Tibial nerve (tissue), 4 donors: Measurements from ENCODE around the gene CRYBG3.

Experiments used
- EP300 ChIP-seq, 2 donors: sonication (generic); formaldehyde crosslinking; IDR thresholded peaks; one replicate each; pipeline ENCODE4 v1.6.1; 2017; ENCODE audit warnings: antibody characterized with exemption in 2 of 2, mild to moderate bottlenecking in 1 of 2
- TF ChIP-seq, protein P1 (sequence below), 5 experiments: fragments of 200-600 bp in 3 of 5; fragments of 450-650 bp in 2 of 5; sonication (generic) in 3 of 5; IDR thresholded peaks; one replicate each; pipeline ENCODE4 v1.5.1; 2016 to 2019; ENCODE audit warnings: antibody characterized with exemption in 5 of 5, mild to moderate bottlenecking in 3 of 5, moderate library complexity in 2 of 5

DNA sequence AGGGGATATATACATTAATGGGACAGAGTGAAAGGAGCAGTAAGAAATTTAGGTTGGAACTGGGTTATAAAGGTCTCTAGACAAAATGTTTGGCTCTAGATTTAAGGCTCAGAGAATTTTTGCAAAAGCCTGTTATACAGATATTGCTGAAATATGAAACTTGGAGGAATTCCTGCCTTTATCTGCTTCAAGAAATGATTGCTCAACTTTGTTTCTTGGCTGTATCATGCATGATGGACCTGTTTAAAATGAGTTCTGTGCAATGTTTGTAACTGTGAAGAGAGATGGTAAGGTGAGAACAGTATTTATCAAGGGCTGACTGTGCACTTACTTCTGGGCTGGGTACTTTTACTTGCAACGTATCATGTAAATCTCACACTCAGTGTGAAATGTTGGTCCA lies 3.3 kb downstream of the CRYBG3 start:
- TF ChIP-seq EP300 (IDR thresholded peaks at IDR 0.05): no peak
- TF ChIP-seq, protein P1, sequence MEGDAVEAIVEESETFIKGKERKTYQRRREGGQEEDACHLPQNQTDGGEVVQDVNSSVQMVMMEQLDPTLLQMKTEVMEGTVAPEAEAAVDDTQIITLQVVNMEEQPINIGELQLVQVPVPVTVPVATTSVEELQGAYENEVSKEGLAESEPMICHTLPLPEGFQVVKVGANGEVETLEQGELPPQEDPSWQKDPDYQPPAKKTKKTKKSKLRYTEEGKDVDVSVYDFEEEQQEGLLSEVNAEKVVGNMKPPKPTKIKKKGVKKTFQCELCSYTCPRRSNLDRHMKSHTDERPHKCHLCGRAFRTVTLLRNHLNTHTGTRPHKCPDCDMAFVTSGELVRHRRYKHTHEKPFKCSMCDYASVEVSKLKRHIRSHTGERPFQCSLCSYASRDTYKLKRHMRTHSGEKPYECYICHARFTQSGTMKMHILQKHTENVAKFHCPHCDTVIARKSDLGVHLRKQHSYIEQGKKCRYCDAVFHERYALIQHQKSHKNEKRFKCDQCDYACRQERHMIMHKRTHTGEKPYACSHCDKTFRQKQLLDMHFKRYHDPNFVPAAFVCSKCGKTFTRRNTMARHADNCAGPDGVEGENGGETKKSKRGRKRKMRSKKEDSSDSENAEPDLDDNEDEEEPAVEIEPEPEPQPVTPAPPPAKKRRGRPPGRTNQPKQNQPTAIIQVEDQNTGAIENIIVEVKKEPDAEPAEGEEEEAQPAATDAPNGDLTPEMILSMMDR (IDR thresholded peaks at IDR 0.05): no peak
